ENCODE measurements around the gene SAMD10. TPM values are rescaled to one million over a fixed set of nuclear protein-coding genes. Genes with fewer than 3 reads are reported as not detected.
"Not testable (repeated sequence)": the region's sequence is repeated elsewhere in the genome, so short reads cannot be mapped to it uniquely, and the experiment has no call there.

Gene SAMD10
- total and polyA plus RNA-seq, 2 experiments from 2014 or later: 20.3 to 36.5 TPM

DNA sequence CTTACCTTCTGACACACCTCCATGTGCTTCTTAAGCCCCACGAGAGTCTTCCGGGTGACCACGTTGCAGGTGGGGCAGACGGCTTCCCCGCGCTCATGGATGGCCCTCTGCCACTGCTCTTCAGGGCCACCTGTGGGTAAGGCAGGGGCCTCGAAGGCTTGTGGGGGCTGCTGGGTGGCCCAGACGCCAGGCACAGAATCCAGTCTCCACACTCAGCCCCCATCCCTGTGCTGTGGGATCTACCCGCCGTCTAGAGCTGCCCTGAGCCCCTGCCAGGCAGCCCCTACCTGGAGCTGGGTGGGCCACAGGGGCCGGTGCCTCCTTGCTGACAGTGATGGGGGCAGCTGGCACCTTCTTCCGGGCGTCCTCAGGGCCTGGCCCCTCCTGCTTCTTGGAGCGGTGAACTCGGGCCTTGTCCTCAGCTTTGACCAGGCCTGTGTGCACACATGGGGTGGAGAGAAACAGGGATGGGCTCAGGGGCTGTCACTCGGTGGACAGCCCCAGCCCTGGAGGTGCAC is 15.6 kb downstream of the SAMD10 start:
- Histone ChIP-seq H3K27me3 (no peaks in the 10 kb centered on the region), H3K27ac (no peak overlapping the region), H3K9me3 (ENCODE audit: low read depth) (no peaks in the 10 kb centered on the region), H3K36me3 (peaks cover 33% of the 10 kb centered on the region), H3K4me1 (ENCODE audit: low read depth) (peaks cover 4% of the 10 kb centered on the region), H3K4me3 (no peak overlapping the region)
- DNase-seq (ENCODE audit: low read depth in 1 of 2, low spot score in 1 of 2): no peak
- TF ChIP-seq, protein P1, sequence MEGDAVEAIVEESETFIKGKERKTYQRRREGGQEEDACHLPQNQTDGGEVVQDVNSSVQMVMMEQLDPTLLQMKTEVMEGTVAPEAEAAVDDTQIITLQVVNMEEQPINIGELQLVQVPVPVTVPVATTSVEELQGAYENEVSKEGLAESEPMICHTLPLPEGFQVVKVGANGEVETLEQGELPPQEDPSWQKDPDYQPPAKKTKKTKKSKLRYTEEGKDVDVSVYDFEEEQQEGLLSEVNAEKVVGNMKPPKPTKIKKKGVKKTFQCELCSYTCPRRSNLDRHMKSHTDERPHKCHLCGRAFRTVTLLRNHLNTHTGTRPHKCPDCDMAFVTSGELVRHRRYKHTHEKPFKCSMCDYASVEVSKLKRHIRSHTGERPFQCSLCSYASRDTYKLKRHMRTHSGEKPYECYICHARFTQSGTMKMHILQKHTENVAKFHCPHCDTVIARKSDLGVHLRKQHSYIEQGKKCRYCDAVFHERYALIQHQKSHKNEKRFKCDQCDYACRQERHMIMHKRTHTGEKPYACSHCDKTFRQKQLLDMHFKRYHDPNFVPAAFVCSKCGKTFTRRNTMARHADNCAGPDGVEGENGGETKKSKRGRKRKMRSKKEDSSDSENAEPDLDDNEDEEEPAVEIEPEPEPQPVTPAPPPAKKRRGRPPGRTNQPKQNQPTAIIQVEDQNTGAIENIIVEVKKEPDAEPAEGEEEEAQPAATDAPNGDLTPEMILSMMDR (IDR thresholded peaks at IDR 0.05; ENCODE audit: low read depth, low read length): no peak

DNA sequence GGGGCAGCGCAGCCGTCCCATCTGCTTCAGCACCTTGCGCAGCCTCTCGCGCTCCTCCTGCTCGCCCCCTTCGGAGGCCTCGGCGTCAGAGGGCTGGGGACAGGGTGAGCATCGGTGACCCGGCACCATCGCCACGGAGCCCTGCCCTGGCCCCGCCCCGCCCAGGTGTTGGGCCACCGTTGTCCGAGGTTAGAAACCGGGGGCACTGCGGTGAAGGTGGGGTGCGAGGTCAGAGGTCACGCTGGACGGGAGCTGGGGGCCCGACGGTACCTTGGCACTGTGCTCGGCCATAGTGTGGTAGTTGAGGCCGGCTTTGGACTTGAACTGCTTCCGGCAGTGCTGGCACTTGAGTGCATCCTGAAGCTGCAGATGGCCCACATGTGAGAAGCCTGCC is 16.1 kb downstream of the SAMD10 start:
- TF ChIP-seq, protein P1 (IDR thresholded peaks at IDR 0.05; ENCODE audit: low read depth, low read length): no peak

DNA sequence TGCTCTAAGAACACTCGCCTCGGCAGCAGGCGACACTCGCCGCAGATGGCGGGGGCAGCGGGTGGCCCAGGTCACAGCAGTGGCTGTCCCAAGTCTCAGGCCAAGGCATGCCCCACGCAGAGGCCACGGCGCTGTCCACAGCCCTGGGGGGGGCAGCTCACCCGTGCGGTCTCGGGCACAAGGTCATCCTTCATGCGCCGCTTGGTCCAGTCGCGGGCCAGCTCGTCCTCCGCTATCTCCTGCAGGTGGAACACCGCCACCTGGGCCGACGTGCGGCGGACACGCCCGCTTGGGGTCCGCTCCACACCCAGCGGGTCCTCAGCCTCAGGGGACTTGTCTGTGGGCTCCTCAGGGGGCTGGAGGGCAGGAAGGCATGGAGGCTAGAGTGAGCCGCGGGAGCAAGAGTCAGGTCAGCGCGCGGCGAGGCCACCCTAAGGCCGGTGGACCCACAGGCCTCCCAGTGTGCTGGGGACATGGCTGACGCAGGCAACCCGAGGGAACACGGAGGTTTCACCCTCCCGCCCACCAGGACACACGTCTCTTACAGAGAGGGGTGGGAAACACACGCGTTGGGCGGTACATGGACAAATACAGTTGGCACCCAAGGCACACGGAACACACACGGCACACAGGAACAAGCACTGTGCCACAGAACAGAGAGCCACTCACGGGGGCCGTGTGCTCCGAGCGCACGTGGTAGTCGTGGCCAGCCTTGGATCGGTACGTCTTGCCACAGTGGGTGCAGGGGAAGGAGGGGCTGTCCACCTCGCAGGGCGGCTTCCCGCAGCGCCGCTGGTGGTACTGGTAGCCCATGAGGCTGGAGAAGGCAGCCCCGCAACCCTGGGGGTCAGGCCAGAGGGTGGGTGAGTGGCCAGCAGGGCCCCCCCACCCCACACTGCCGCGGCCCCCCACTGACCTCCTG is 16.8 kb downstream of the SAMD10 start:
- TF ChIP-seq, protein P1 (IDR thresholded peaks at IDR 0.05; ENCODE audit: low read depth, low read length): no peak
- no peak overlapping the region for H3K4me3 ChIP-seq
- no peak for DNase-seq (ENCODE audit: low read depth in 1 of 2, low spot score in 1 of 2)
- no peaks in the 10 kb centered on the region for H3K27me3 ChIP-seq
- H3K27ac ChIP-seq: no peak overlapping the region
- H3K4me1 ChIP-seq (ENCODE audit: low read depth): no peaks in the 10 kb centered on the region
- no peaks in the 10 kb centered on the region for H3K9me3 ChIP-seq (ENCODE audit: low read depth)
- peaks cover 36% of the 10 kb centered on the region for H3K36me3 ChIP-seq

More for the DNA sequence above, 16.1 kb downstream of the SAMD10 start:
- no peak for DNase-seq (ENCODE audit: low read depth in 1 of 2, low spot score in 1 of 2)
- Histone ChIP-seq H3K27me3 (no peaks in the 10 kb centered on the region), H3K27ac (no peak overlapping the region), H3K4me1 (ENCODE audit: low read depth) (no peaks in the 10 kb centered on the region), H3K9me3 (ENCODE audit: low read depth) (no peaks in the 10 kb centered on the region), H3K4me3 (no peak overlapping the region), H3K36me3 (peaks cover 36% of the 10 kb centered on the region)

DNA sequence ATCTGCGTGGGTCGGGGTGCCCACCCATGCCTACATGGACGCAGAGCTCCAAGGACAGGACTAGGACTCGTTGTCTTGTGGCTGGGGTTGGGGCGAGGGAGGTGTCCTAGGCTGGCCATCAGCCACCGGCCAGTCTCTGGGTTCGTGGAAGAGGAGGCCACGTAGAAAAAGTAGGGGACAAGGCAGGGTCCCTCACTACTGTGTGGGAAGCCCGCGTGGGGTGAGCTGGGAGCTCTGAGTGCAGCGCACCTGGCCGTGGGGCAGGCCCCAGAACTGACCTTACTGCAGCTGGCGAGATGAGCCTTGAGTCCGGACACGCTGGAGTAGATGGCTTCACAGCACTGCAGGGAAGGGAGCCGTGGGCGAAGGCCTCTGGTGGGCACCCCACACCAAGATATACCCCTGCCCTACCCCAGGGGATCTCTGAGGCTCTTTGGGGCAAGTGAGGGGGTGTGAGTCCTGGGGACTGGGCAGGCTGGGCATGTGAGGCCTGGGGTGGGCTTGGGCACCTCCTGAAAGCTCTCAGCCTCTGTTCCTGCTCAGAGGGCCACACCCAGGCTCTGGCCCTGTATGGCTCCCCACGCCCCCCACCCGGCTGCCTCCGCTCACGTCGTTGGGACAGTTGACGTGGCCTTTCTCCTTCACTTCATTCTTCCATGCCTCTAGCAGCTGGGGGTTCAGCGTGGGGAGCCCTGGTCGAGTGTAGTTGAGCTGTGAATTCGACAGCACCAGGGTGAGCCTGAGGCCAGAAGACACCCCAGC is 17.6 kb downstream of the SAMD10 start:
- Histone ChIP-seq H3K4me3 (no peak overlapping the region), H3K27me3 (no peaks in the 10 kb centered on the region), H3K9me3 (ENCODE audit: low read depth) (no peaks in the 10 kb centered on the region), H3K4me1 (ENCODE audit: low read depth) (no peaks in the 10 kb centered on the region), H3K36me3 (peaks cover 32% of the 10 kb centered on the region), H3K27ac (no peak overlapping the region)
- TF ChIP-seq, protein P1 (IDR thresholded peaks at IDR 0.05; ENCODE audit: low read depth, low read length): no peak
- no peak for DNase-seq (ENCODE audit: low read depth in 1 of 2, low spot score in 1 of 2)

DNA sequence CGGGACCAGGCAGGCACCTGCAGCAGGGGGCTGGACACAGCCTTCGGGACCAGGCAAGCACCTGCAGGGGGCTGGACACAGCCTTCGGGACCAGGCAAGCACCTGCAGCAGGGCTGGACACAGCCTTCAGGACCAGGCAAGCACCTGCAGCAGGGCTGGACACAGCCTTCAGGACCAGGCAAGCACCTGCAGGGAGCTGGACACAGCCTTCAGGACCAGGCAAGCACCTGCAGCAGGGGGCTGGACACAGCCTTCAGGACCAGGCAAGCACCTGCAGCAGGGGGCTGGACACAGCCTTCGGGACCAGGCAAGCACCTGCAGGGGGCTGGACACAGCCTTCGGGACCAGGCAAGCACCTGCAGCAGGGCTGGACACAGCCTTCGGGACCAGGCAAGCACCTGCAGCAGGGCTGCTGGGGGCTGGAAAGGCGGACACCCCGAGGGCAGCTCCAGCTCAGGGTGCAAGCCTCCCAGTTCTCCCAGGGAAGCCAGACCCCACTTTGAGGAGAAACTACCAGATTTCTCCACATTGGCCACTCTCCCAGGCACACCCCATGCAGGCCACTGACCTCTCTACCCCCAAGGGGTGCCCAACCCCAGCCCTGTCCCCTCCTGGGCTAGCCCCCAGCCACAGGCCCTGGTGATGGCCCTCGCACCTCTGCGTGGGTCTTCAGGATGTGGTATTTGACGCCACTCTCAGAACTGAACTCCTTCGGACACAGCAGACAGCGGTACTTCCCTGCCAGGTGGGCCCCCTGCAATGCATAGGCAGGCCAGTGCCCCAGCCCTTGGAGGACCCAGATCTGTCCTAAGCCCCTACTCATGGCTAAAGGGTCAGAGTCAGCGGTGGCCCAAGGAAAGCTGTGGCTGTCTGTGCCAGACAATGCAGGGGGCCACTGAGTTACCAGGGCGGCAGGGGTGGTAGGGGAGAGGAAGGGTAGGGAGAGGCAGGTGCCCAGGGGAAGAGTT is 18.5 kb downstream of the SAMD10 start:
- not testable (repeated sequence) for H3K4me3 ChIP-seq; DNase-seq (ENCODE audit: low read depth in 1 of 2, low spot score in 1 of 2); H3K4me1 ChIP-seq (ENCODE audit: low read depth); H3K27ac ChIP-seq; H3K9me3 ChIP-seq (ENCODE audit: low read depth); H3K27me3 ChIP-seq
- H3K36me3 ChIP-seq: peaks cover 32% of the 10 kb centered on the region

All from cardiac muscle cell (in vitro differentiated cells and primary cell).